Skeletal muscle tissue (tissue), 4 donors: ENCODE measurements around the gene TMCC1. TPM values are rescaled to one million over a fixed set of nuclear protein-coding genes. Genes with fewer than 3 reads are reported as not detected.

Experiments used
- H3K27ac ChIP-seq: one replicate; pipeline ENCODE4 v1.7.0; 2013; ENCODE audit warnings: mild to moderate bottlenecking, low read depth, low read length, inconsistent platforms
- H3K27me3 ChIP-seq, 3 donors: one replicate each; pipeline ENCODE4 v1.7.0; 2013; ENCODE audit warnings: low read length in 3 of 3; ENCODE audit not compliant: control insufficient read depth in 3 of 3, insufficient read depth in 3 of 3
- H3K36me3 ChIP-seq, 3 donors: one replicate each; pipeline ENCODE4 v1.7.0; 2013; ENCODE audit warnings: low read length in 3 of 3; ENCODE audit not compliant: control insufficient read depth in 3 of 3, insufficient read depth in 3 of 3
- H3K4me1 ChIP-seq, 3 donors: one replicate each; pipeline ENCODE4 v1.7.0; 2013; ENCODE audit warnings: low read length in 3 of 3, mild to moderate bottlenecking in 3 of 3; ENCODE audit not compliant: control insufficient read depth in 3 of 3, insufficient read depth in 3 of 3
- H3K4me3 ChIP-seq, 3 donors: one replicate each; pipeline ENCODE4 v1.7.0; 2013; ENCODE audit warnings: low read length in 3 of 3
- H3K9ac ChIP-seq, 3 donors: one replicate each; pipeline ENCODE4 v1.7.0; 2013; ENCODE audit warnings: low read length in 3 of 3, mild to moderate bottlenecking in 3 of 3, moderate library complexity in 2 of 3, low read depth in 1 of 3
- H3K9me3 ChIP-seq, 3 donors: one replicate each; pipeline ENCODE4 v1.7.0; 2013; ENCODE audit warnings: low read length in 3 of 3; ENCODE audit not compliant: control insufficient read depth in 3 of 3
- total RNA-seq: library from RNA; depleted of rRNA; stranded (reverse); fragments of >200 nt; gene quantifications from one replicate; pipeline ENCODE4 v1.2.3, GENCODE V29; 2014
- donor health status: Osteomylitis.

The TMCC1 gene
- total RNA-seq, 1 donor from 2014 or later: 65.8 TPM

- H3K9ac ChIP-seq: no peak overlapping the region
- H3K9me3 ChIP-seq: no peaks in the 10 kb centered on the region
- no peaks in the 10 kb centered on the region for H3K27me3 ChIP-seq
- H3K4me1 ChIP-seq: peaks cover 6 to 18% (median 16%) of the 10 kb centered on the region in 3 donors
- H3K27ac ChIP-seq: no peak overlapping the region
- H3K36me3 ChIP-seq: no peaks in the 10 kb centered on the region
- H3K4me3 ChIP-seq: no peak overlapping the region
Measured at GRCh38 chr3:129827765-129828164, 65.7 kb downstream of the TMCC1 start.

GRCh38 chr3:129824926-129825541 lies 68.5 kb downstream of the TMCC1 start:
- H3K36me3 ChIP-seq: no peaks in the 10 kb centered on the region
- H3K27me3 ChIP-seq: no peaks in the 10 kb centered on the region
- no peak overlapping the region for H3K27ac ChIP-seq
- H3K9me3 ChIP-seq: no peaks in the 10 kb centered on the region
- H3K9ac ChIP-seq: no peak overlapping the region
- H3K4me1 ChIP-seq: peaks cover 2 to 10% (median 3%) of the 10 kb centered on the region in 3 donors
- no peak overlapping the region for H3K4me3 ChIP-seq

GRCh38 chr3:129822679-129823078 lies 70.8 kb downstream of the TMCC1 start:
- Histone ChIP-seq H3K4me3 (no peak overlapping the region), H3K4me1 (peaks cover 0 to 3% (median under 1%) of the 10 kb centered on the region in 3 donors), H3K27me3 (no peaks in the 10 kb centered on the region), H3K9ac (no peak overlapping the region), H3K27ac (peak overlapping the region; percentile 26), H3K36me3 (no peaks in the 10 kb centered on the region), H3K9me3 (no peaks in the 10 kb centered on the region)

GRCh38 chr3:129822241-129822640 lies 71.3 kb downstream of the TMCC1 start:
- peak overlapping the region; percentile 26 for H3K27ac ChIP-seq
- H3K36me3 ChIP-seq: no peaks in the 10 kb centered on the region
- H3K4me3 ChIP-seq: no peak overlapping the region
- H3K9me3 ChIP-seq: no peaks in the 10 kb centered on the region
- H3K4me1 ChIP-seq: peaks cover 0 to 2% (median 0%) of the 10 kb centered on the region in 3 donors
- no peaks in the 10 kb centered on the region for H3K27me3 ChIP-seq
- no peak overlapping the region for H3K9ac ChIP-seq

- H3K4me3 ChIP-seq: no peak overlapping the region
- no peaks in the 10 kb centered on the region for H3K27me3 ChIP-seq
- H3K27ac ChIP-seq: peak overlapping the region; percentile 3
- no peak overlapping the region for H3K9ac ChIP-seq
- H3K9me3 ChIP-seq: no peaks in the 10 kb centered on the region
- no peaks in the 10 kb centered on the region for H3K36me3 ChIP-seq
- H3K4me1 ChIP-seq: peaks cover 0 to 2% (median 0%) of the 10 kb centered on the region in 3 donors
Measured at GRCh38 chr3:129820587-129820986, 72.9 kb downstream of the TMCC1 start.

GRCh38 chr3:129812589-129812988 lies 80.9 kb downstream of the TMCC1 start:
- H3K27me3 ChIP-seq: no peaks in the 10 kb centered on the region
- H3K4me1 ChIP-seq: no peaks in the 10 kb centered on the region
- no peak overlapping the region for H3K9ac ChIP-seq

GRCh38 chr3:129809297-129809696 lies 84.2 kb downstream of the TMCC1 start:
- H3K27ac ChIP-seq: no peak overlapping the region
- H3K36me3 ChIP-seq: no peaks in the 10 kb centered on the region
- no peaks in the 10 kb centered on the region for H3K9me3 ChIP-seq
- H3K4me1 ChIP-seq: no peaks in the 10 kb centered on the region
- no peak overlapping the region for H3K9ac ChIP-seq
- H3K27me3 ChIP-seq: no peaks in the 10 kb centered on the region
- H3K4me3 ChIP-seq: no peak overlapping the region

More at GRCh38 chr3:129812589-129812988, 80.9 kb downstream of the TMCC1 start:
- no peaks in the 10 kb centered on the region for H3K36me3 ChIP-seq
- no peaks in the 10 kb centered on the region for H3K9me3 ChIP-seq
- no peak overlapping the region for H3K4me3 ChIP-seq
- H3K27ac ChIP-seq: no peak overlapping the region

GRCh38 chr3:129796146-129796545 lies 97.4 kb downstream of the TMCC1 start:
- H3K36me3 ChIP-seq: no peaks in the 10 kb centered on the region
- no peak overlapping the region for H3K4me3 ChIP-seq
- no peaks in the 10 kb centered on the region for H3K9me3 ChIP-seq
- no peak overlapping the region for H3K9ac ChIP-seq
- H3K27me3 ChIP-seq: no peaks in the 10 kb centered on the region
- no peak overlapping the region for H3K27ac ChIP-seq
- H3K4me1 ChIP-seq: peaks cover 8 to 12% (median 11%) of the 10 kb centered on the region in 3 donors

- Histone ChIP-seq H3K36me3 (no peaks in the 10 kb centered on the region), H3K27me3 (no peaks in the 10 kb centered on the region), H3K9me3 (no peaks in the 10 kb centered on the region), H3K27ac (no peak overlapping the region), H3K4me1 (peaks cover 8 to 12% (median 11%) of the 10 kb centered on the region in 3 donors), H3K4me3 (no peak overlapping the region), H3K9ac (no peak overlapping the region)
Measured at GRCh38 chr3:129795186-129796010, 98.1 kb downstream of the TMCC1 start.
